ENCODE results near the gene DICER1.

The DICER1 gene

DNA sequence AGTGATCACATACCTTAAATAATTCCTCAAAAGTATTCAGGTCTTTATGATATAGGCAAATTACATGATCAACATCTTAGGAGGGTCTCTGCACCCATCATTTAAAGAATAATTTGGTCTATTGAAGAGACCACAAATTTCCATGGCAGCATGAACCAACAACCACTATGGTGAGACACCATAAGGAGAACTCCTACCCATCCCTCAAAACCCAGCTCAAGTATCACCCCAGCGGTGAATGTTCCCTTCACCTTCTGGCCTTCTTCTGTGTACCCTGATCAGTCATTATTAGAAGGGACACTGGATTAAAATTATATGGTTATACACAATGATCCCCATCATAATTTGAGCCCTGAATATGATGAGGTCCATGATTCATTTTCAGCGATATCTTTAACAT lies 81.5 kb downstream of the DICER1 start:
- no peak for DNase-seq

DNA sequence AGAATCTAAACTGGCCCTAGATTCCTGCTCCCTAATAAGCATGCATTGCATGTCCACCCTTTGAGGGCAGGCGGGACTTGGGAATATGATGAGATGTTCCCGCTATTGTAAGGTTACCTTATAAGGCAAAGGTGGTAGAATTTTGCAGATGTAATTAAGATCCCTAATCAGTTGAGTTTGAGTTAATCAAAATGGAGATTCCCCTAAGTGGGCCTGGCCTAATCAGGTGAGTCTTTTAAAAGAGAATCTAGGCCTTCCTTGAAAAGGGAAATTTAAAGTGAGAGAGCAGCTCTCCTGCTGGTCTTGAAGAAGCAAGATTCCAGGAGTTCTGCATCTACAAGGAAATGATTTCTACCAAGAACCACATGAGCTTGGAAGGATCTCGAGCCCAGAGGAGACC lies 83.4 kb downstream of the DICER1 start:
- no peak for DNase-seq

DNA sequence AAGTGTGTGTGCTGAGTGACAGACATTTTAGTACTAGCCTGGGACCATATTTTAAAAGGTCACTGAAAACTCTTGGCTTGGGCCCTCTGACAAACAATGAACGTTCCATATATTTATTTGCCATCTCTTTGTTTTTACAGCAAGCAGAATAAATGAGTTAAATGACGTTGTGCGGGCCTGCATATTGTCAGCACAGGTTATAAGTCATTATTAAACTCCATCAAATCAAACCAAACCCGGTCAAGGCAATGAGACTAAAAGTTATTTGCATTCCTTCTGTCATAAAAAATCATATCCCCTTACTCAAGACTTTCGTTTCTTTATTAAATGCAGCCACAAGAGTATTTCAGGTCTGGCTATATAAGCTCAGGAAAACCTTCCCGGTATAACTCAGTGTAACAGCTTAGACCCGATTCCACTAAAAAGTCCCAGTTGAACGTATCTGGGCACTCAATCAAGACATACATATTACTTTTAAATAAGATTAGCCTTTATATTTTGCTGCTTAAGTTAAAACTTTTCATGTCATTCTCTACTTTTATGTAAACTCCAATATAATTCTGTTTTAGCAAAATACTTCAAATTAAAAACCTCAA lies 84.9 kb downstream of the DICER1 start:
- no peak for DNase-seq

DNA sequence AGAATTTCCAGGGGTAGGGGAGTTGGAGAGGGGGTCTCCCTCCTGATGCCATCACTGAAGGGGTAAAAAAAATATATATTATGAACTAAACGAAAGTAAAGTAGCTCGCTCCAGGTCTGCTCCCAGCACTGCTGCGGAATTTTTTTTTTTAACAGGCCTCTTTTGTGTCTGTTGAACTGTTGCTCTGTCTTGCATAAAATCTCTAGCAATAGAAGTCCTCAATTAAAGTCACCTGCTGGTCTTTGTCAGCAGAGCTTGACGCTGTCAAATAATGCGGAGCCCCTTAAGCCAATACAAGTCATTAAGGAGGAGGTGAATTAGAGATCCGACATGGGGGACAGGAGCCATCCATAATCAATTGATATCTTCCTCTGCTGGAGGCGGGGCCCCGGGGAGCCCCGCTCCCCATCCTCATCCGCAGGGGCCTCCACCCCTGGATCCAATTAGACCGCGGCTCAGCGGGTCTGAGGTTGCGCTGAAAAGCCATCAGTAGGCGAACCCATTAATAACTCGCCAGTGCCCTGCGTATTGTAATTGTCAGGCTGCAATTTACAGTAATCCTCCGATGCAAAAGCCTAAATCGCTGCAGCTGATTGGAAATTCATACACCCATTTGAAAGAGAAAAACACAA lies 85.6 kb downstream of the DICER1 start:
- DNase-seq = no peak

DNA sequence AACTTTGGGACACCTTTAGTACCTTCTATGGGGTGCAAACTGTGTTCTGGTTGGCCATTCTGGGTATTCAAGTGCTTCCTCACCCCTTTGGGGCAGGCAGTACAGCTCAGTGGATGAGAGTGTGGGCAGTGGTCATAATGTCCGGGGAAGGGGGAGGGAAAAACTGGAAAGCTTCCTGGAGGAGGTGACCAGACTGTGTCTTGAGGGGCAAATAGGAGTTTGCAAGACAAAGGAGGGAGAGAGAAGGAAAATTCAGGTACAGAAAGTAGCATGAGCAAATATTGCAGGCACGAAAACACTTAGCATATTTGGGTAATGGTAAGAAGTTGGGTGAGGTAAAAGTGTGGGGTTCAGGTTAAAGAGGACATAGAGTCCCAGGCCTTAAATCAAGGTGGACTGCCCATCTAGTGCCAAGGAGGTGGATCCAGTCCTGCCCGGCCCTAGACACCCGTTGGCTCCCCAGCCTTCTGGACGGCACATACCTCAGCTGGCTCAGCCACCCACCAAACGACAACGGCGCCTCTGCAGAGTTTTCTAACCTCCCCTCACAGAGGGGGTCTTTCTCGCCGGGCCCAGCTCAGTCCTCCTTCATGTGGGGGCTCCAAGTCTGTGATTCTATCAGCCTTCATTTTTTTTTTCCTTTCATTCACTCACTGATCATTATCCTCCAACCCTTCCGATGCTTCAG lies 86.4 kb downstream of the DICER1 start:
- no peak for DNase-seq

DNA sequence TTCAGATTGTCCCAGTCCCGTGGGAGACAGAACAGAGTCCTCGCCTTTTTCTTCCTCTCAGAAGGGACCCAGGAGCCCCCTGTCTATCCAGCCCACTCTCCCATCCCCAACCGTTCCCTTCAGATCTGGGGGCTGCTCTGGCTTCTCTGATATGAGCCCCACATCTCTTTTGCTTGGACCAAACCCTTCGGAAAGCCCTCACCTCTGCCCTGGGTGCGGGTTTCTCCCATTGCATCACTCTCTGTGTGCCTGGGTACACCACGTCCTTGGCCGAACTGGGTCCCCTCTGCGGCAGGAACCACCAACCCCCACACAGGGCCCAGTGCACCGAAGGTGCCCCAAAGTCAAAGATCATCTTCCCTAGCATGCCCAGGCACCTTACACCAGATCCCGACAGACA lies 87.8 kb downstream of the DICER1 start:
- no peak for DNase-seq

DNA sequence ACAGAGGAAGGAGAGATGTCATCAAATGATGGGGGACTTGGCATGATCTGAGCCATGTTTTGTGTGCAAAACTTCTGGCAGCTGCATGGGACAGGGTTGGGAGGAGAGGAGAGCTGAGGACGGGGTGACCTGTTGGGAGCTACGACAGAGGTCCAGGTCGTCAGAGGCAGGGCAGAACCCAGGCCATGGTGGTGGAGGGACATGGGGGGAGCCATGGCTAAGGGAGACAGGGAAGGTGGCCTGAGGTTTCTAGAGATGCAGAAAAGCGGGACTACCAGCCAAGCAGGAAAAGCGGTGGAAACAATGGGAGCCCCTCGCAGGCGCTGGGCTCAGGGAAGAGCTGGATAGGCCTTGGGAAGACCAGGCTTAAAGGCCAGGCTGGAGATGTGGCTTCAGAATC lies 88.3 kb downstream of the DICER1 start:
- no peak for DNase-seq

DNA sequence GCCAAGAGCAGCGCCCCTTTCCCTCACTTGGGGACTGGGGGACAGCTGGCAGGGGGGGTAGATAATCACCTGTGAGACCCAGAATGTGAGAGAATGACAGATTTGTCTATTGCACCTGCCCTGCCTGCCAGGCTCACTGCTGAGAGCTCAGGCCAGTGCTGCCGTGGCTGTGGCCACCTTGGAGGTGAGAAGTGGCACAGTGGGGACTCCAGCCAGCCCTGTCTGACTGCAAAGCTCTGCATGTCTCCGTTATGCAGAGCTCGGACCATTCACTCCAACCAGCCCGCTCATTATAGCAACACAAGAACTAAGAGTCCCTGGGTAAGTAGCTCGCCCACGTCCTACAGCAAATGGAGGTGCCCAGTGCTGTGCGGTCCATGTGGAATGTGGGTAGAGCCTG lies 88.8 kb downstream of the DICER1 start:
- no peak for DNase-seq

DNA sequence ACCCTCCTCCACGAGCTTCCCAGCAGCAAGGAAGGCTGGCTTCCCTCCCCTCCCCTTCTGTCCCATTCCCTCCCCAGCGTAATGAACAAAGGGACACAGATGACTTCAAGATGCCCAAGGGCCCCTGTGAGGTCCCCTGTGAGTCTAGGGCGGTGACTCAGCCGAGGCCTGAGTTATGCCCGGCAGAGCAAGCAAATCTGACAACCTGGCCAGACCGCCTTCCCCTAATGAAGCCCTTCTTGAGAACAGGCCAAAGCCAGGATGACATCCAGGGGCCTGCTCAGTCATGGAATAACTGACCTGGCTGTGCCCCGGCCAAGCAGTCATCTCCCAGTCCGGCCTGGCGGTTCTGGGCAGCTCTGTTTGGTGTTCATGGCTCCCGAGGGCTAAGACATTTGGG lies 89.2 kb downstream of the DICER1 start:
- DNase-seq = no peak

DNA sequence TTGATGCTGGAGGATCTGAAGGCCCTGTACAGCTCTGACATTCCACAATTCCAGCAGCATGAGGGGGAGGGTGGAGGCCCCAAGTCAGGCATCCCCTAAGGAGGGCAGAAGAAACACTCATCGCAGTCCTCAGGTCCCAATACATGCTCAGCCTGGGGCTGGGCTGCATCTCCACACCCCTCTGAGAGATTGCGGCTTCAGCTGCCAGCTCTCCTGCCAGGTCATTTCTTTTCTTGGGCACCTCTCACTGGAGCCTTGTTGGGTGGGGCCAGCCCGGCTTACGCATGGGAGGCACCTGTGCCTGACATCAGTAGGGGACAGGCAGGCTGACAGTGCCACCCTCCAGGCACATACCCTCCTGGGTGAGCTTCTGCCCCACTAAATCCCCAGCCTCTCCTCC lies 89.8 kb downstream of the DICER1 start:
- no peak for DNase-seq

DNA sequence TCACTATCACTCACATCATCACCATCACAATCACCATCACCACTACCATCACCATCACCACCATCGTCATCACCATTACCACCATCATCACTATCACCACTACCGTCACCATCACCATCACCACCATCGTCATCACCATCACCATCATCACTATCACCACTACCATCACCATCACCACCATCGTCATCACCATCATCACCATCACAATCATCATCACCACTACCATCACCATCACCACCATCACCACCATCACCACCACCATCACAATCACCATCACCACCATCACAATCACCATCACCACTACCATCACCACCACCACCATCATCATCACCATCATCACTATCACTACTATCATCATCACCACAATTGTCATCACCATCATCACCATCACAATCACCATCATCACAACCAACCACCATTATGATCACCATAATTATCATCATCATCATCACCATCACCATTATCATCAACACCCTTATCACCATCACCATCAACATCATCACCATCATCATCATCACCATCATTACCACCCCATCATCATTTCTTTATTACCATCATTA lies 90.8 kb downstream of the DICER1 start:
- DNase-seq = no peak

DNA sequence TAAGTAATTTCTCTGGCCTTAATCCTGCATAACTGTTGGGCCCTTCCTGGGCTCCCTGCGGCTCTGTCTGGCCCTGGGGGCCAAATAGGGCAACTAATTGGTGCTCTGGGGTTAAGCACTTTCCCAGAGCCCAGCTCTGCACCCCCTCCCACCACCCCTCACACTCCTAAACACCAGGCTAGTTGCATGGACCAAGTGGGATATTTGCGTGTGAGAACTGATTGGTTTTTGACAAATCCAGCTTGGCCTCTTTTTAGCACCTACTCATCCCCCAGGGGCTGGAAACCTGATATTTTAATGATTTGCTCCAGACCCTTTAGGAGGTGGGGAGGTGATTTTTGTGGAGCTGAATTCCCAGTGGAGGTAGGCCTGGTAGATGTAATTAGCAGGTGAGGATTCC lies 91.9 kb downstream of the DICER1 start:
- no peak for DNase-seq

DNA sequence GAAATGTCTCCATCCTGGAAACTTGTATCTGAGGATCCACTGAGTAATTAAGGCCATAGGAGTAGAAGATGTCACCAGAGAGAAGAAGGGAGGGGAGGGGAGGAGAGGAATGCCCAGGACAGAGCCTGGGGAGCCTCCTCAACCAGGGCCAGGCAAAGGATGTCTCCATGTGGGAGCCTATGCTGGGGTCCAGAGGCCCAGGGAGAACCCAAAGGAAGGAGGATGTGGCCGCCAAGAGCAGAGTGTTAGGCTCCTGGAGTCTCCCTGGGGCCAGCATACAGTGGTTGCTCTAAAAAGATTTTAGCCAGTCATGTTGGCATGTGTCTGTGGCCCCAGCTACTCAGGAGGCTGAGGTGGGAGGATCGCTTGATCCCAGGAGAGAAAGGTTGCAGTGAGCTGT lies 92.6 kb downstream of the DICER1 start:
- no peak for DNase-seq

DNA sequence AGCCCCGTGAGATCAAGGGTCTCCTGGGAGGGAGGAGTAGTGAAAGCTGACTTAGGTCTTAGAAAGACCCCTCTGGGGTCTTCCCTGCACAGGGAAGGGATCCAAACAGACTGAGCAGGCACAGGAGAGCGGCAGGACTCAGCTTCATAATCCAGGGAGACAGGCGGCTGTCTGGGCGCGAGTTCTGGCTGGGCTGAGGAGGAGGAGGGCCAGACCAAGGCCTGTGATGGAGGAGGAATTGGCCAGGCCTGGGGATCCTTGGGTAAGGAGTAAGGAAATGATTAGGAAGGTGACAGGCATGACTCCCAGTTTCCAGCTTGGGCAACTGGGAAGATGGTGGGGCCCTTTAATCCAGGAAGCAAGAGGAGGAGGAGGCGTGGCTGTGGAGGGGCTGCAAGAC lies 93.1 kb downstream of the DICER1 start:
- DNase-seq = no peak

DNA sequence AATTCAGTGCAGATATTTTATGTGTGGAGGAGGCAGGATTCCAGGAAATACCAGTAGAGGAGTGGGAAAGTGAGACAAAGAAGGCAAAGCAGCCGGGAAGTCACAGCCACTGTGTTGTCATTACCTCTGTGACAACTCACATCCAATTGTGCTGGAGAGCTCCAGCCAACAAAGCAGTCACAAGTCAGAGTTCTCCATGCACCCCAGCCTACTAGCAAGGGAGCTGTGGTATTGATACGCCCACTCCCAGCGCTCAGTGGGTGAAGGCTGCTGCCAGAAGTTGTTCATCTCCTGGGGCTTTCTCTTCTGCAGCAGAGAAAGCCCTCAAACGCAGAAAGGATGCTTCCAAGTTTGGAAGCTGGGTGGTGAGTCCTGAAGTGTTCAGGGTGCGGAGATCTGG lies 93.9 kb downstream of the DICER1 start:
- no peak for DNase-seq

DNA sequence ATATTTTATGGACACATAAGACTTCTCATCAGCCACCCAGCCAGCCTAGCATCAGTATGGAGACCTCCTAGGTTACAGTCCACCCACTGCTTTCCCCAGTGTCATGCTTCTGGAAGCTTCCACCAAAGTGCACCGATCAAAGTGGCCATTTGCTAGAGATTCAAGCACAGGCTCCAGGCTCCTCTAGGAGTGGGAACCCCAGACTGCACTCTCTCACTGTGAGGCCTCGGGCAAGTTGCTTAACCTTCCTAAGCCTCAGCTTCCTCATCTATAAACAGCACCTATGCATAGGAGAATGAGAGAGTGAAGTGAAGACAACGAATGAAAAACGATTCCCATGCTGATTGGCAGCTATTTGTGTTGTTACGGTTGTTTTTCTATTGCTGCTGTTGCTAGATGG lies 94.4 kb downstream of the DICER1 start:
- no peak for DNase-seq

DNA sequence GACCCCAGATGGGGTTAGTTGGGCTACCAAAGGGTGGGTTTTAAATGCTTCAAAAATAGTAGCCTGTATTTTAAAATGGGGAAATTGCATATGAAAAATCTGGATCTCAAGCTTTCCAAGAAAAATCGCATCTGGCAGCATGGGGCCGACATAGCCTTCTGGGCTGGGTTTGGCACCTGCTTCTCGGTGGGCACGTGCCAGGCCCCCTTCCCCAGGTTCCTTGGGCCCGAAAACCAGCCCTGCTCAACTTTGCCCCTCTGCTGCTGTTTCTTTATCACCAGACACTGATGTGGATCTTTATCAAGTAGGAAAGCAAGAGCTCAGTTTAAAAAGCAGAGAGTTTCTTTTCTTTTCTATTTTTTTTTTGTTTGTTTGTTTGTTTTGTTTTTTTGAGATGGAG lies 95.1 kb downstream of the DICER1 start:
- no peak for DNase-seq

DNA sequence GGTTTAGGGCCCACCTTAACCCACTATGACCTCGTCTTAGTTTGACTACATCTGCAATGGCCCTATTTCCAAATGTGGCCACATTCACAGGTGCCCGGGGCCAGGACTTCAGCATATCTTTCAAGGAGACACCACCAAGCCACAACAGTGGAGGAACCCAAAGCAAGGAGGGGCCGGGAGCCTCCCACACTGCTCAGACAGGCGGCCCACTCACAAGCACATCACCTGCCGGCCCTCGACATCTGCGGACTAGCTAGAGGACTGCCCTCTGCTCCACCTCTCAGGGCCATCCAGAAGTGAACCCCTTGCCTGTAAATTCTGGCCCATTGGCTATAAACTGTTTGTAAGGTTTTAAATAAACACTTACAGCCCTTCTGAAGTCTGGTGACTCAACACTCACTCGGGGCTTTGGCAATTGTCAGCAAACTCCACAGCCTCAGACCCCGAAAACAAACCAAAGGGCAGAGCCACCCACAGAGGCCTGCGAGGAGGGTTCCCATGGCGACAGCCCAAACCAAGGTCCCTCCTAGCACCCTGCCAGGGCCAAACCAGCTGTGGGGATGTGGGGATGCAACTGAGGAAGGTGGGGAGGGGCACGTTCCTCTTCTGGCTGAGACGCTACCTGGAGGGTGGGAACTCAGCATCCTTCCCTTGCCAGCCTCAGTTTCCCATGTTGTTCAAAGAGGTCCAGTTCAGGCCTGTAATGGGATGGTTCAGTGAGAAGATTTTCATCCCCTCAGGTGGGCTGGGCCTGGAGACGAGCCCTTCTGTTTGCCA lies 95.8 kb downstream of the DICER1 start:
- DNase-seq = no peak

DNA sequence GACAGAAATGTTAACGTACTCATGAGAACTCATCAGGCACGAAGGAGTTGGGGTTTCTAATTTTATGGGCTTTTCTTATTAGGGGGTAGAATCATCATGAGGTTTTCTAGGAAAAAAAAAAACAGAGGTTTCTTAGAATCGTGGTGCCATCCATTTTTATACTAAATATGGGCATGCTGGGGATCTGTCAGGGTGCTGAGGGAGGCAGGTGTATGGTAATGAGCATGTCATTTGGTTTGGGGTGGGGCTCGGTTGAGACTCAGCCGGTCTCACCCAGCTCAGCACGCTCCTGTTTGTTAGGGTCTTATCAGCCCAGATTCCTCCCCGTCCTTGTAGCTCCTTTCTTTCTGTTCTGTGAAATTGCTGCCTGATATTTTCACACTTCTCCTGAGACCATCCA lies 98.2 kb downstream of the DICER1 start:
- peak; percentile 2 for DNase-seq

DNA sequence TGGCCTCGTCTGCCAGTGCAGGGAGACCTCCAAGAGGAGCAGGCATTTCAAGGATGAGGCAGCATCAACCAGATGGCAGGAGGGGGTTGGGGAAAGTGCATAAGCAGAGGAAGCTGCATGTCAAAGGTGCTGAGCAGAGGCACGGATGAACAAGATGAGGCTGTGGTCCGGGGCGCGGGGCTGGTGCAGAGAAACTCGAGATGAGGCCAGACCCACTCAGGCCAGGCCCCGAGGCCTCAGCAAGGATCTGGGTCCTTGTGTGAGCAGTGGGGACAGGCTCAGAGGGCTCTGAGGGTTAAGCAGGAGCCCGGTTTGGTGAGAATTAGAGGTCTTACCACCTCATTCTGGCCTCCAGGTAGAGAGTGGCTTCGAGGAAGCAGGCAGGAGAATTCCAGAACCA lies 98.8 kb downstream of the DICER1 start:
- no peak for DNase-seq

DNA sequence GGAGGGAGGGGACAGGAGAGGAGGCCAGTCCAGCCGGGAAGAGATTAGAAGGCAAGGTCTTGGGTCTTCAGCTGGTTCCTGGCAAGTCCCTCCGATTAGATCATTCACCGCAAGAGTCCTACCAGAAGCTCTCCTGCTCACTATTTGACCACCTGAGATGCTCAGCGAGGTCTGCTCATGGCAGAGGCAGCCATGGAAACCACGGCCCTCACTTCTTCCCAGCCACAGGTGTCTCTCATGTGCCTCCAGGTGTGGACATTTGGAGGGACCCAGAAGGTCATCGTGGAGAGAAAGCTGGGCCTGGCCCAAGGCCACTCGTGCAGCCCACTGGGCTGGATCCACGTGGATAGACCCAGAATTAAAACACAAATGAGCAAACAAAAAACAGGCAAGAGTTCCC lies 99.5 kb downstream of the DICER1 start:
- DNase-seq = no peak

DNA sequence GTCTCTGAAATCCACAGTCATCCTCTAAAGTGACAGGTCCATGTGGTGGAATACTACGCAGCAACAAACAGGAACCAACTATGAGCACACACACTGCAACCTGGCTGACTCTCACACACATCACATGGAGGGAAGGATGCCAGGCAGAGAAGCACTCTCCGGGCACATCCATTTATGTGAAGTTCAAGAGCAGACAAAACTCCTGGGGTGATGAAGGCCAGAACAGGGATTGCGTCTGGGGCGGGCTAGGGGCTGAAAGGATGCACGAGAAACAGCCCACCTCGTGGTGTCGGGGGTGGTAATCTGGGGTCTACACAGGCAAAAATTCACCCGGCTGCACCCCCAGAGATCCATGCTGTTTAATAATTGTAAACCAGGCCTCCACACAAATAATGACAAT lies 100.2 kb downstream of the DICER1 start:
- no peak for DNase-seq

DNA sequence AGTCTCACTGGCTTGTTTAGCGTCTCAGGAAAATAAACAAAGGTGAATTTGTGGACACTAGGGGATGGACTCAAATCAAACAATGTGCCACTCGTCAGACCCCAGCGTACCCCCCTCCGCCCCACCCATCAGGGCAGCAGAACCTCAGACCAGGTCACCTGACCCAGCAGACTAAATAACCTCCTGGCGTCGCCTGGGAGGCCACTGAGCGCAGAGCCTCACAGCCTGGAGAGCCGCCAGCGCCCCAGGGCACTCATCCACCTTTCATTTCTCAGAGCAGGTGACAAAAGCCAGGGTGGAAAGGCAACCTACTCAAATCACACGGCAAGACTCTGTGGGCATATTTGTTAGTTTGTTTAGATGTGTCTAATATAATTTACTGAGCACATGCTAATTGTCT lies 100.9 kb downstream of the DICER1 start:
- DNase-seq = no peak

DNA sequence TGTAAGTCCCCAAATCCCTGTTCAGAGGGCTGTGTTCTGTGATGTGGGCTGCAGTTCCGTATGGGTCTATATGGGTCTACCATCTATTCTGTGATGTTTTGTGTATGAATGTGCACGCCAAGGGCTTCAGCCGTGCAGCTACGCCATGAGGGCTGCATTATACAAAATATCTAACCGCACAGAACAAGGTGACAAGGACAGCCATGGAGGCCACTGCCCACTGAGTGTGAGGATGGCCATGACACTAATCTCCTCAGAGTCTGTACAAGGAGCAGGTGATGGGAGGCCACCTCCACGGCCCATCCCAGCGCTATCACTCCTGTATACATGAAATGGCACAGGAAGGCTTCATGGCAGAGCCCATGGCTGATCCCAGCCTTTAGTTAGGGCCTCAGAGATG lies 102.0 kb downstream of the DICER1 start:
- DNase-seq = no peak
